ENCODE data around the gene EMSY.

Gene EMSY

GRCh38 chr11:76552987-76553386 lies 108.2 kb downstream of the EMSY start:
- Histone ChIP-seq H3K4me1 (ENCODE audit: low read depth, poor library complexity, severe bottlenecking) (no peaks in the 10 kb centered on the region), H3K27ac (no peak overlapping the region), H3K9ac (no peak overlapping the region), H4K20me1 (ENCODE audit: insufficient read depth) (no peaks in the 10 kb centered on the region), H3K79me2 (ENCODE audit: insufficient read depth, low read depth) (no peaks in the 10 kb centered on the region), H3K27me3 (ENCODE audit: insufficient read depth, low read depth) (no peaks in the 10 kb centered on the region), H2AFZ (ENCODE audit: low read depth) (no peak overlapping the region), H3K4me3 (IDR thresholded peaks at IDR 0.05; ENCODE audit: insufficient read depth, low read depth, low read length) (no peak overlapping the region), H3K36me3 (ENCODE audit: insufficient read depth) (no peaks in the 10 kb centered on the region), H3K4me2 (no peak overlapping the region)
- no peak for TF ChIP-seq CTCF (conservative IDR thresholded peaks at IDR 0.05; ENCODE audit: low read depth, low read length)

DNA sequence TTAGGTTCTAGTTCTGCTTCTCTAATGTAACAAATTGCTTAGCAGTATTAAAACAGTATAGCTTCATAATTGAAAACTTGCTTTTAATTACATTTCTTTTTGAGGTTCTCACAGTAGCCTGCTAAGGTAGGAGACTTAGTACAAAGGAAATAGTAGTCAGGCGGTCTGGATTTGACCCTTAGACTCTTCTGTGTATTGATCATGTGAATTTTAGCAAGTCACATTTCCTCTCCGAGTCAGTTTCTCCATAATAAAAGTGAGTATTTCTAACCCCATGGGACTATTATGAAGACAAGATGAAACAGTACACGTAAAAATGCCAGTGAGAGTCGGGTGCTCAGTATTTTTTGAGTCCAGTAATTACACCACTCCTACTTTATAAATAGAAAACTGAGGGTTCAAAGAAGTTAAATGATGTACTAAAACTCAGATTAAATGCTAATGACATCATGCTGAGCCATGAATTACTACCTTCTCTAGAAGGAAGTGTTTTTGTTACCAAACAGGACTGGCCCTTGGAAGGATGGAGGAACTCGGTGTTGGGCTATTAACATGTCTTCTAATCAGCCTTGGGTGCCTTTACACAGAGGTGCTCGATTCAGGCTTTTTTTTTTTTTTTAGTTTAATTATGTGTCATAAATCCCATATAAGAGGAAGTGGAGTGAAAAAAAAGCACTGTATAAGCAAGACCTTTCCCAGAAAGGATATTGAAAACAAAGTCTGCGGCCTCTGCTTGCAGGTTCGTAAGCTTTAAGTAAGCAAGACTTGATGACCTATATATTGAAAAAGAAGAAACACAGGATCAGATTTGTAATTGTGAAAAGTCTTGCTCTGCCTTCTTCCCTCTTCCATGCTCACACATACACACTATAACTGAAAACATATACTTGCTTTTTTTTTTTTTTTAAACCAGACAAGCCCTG lies 109.0 kb downstream of the EMSY start:
- Histone ChIP-seq H3K4me2 (no peak overlapping the region), H3K4me3 (IDR thresholded peaks at IDR 0.05; ENCODE audit: insufficient read depth, low read depth, low read length) (no peak overlapping the region), H3K27me3 (ENCODE audit: insufficient read depth, low read depth) (no peaks in the 10 kb centered on the region), H3K79me2 (ENCODE audit: insufficient read depth, low read depth) (no peaks in the 10 kb centered on the region), H3K4me1 (ENCODE audit: low read depth, poor library complexity, severe bottlenecking) (no peaks in the 10 kb centered on the region), H3K36me3 (ENCODE audit: insufficient read depth) (no peaks in the 10 kb centered on the region), H3K9ac (no peak overlapping the region), H2AFZ (ENCODE audit: low read depth) (no peak overlapping the region), H3K27ac (no peak overlapping the region), H4K20me1 (ENCODE audit: insufficient read depth) (no peaks in the 10 kb centered on the region)
- TF ChIP-seq CTCF (conservative IDR thresholded peaks at IDR 0.05; ENCODE audit: low read depth, low read length) = no peak

DNA sequence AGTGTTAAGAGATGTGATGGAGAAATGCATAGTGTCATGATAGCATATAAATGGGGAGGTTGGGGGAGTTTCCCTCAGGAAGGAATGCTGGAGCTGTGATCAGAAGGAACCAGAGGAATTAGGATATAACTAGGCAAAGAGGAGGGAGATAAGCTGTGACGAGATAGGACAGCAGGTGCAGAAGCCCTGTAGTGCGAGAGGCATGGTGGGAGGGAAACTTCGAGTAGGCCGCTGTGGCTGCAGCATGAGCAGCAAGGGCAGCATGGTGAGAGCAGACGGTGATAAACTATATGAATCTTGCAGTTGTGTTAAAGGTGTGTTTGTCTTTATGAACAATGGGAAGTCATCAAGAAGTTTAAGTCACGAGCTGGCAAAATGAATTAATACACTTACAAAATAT lies 109.9 kb downstream of the EMSY start:
- Histone ChIP-seq H3K79me2 (ENCODE audit: insufficient read depth, low read depth) (no peaks in the 10 kb centered on the region), H3K4me3 (IDR thresholded peaks at IDR 0.05; ENCODE audit: insufficient read depth, low read depth, low read length) (no peak overlapping the region), H3K27ac (no peak overlapping the region), H3K36me3 (ENCODE audit: insufficient read depth) (no peaks in the 10 kb centered on the region), H3K27me3 (ENCODE audit: insufficient read depth, low read depth) (no peaks in the 10 kb centered on the region), H2AFZ (ENCODE audit: low read depth) (no peak overlapping the region), H4K20me1 (ENCODE audit: insufficient read depth) (no peaks in the 10 kb centered on the region), H3K4me1 (ENCODE audit: low read depth, poor library complexity, severe bottlenecking) (no peaks in the 10 kb centered on the region), H3K4me2 (no peak overlapping the region), H3K9ac (no peak overlapping the region)
- no peak for TF ChIP-seq CTCF (conservative IDR thresholded peaks at IDR 0.05; ENCODE audit: low read depth, low read length)

DNA sequence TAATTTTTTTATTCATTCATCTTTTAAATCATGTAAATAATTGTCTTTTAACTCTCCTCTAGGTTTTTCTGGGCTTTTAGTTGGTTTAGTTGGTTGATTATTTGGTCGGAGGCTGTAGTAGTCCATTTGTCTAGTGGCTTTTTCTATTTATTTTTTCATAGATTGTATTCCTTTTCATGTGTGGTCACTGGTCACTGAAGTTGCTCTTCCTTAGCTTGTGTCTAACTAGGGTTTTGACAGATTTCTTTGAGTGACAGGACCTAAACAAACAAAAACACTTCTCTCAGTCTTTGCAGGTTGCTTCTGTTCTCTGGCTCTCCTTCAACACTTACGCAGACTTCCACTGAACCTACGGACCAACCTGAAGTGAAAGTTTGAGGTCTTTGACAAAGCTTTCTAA lies 112.6 kb downstream of the EMSY start:
- H3K4me3 ChIP-seq (IDR thresholded peaks at IDR 0.05; ENCODE audit: insufficient read depth, low read depth, low read length) = no peak overlapping the region

More for the DNA sequence above, 112.6 kb downstream of the EMSY start:
- no peak overlapping the region for H2AFZ ChIP-seq (ENCODE audit: low read depth)
- H3K27me3 ChIP-seq (ENCODE audit: insufficient read depth, low read depth) = no peaks in the 10 kb centered on the region
- no peak overlapping the region for H3K27ac ChIP-seq
- H4K20me1 ChIP-seq (ENCODE audit: insufficient read depth) = no peaks in the 10 kb centered on the region
- no peak for TF ChIP-seq CTCF (conservative IDR thresholded peaks at IDR 0.05; ENCODE audit: low read depth, low read length)
- H3K79me2 ChIP-seq (ENCODE audit: insufficient read depth, low read depth) = no peaks in the 10 kb centered on the region
- H3K4me1 ChIP-seq (ENCODE audit: low read depth, poor library complexity, severe bottlenecking) = no peaks in the 10 kb centered on the region
- no peak overlapping the region for H3K9ac ChIP-seq
- H3K4me2 ChIP-seq = no peak overlapping the region
- H3K36me3 ChIP-seq (ENCODE audit: insufficient read depth) = no peaks in the 10 kb centered on the region

Data from KMS-11 (cell line).